ENCODE measurements around the gene CCDC33. TPM values are rescaled to one million over a fixed set of nuclear protein-coding genes. Genes with fewer than 3 reads are reported as not detected.
A peak's percentile ranks its signal among the peaks of the same experiment; 100 is the strongest.

Gene CCDC33
- total and polyA plus RNA-seq, 2 experiments from 2014 or later: 2.6 to 2.8 TPM

- Histone ChIP-seq H2AFZ (peak overlapping the region; percentile 99), H3K79me2 (replicated peaks; ENCODE audit: insufficient read depth) (no peaks in the 10 kb centered on the region), H3K4me1 (ENCODE audit: insufficient read depth) (peaks cover 12% of the 10 kb centered on the region), H3F3A (replicated peaks; ENCODE audit: low read depth) (no peaks in the 10 kb centered on the region; the same call in 1 of the 2 replicates), H3K27me3 (ENCODE audit: insufficient read depth) (no peaks in the 10 kb centered on the region), H4K20me1 (replicated peaks; ENCODE audit: insufficient read depth) (no peaks in the 10 kb centered on the region), H3K27ac (ENCODE audit: low read depth) (0 out of 2 replicates have a peak overlapping the region, but pooled peaks have one; percentile 59), H3K9me2 (ENCODE audit: insufficient read depth) (no peaks in the 10 kb centered on the region), H3K36me3 (ENCODE audit: insufficient read depth) (no peaks in the 10 kb centered on the region), H3K4me3 (peak overlapping the region; percentile 78), H3K4me2 (peak overlapping the region; percentile 94)
- TF ChIP-seq POLR2AphosphoS5 (IDR thresholded peaks at IDR 0.05; ENCODE audit: low read depth): peak; percentile 81
- no peak for TF ChIP-seq CREB1 (CRISPR knock-in tag; IDR thresholded peaks at IDR 0.05; ENCODE audit: low read depth)
- TF ChIP-seq, protein P1, sequence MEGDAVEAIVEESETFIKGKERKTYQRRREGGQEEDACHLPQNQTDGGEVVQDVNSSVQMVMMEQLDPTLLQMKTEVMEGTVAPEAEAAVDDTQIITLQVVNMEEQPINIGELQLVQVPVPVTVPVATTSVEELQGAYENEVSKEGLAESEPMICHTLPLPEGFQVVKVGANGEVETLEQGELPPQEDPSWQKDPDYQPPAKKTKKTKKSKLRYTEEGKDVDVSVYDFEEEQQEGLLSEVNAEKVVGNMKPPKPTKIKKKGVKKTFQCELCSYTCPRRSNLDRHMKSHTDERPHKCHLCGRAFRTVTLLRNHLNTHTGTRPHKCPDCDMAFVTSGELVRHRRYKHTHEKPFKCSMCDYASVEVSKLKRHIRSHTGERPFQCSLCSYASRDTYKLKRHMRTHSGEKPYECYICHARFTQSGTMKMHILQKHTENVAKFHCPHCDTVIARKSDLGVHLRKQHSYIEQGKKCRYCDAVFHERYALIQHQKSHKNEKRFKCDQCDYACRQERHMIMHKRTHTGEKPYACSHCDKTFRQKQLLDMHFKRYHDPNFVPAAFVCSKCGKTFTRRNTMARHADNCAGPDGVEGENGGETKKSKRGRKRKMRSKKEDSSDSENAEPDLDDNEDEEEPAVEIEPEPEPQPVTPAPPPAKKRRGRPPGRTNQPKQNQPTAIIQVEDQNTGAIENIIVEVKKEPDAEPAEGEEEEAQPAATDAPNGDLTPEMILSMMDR (conservative IDR thresholded peaks at IDR 0.05; ENCODE audit: low read depth in 2 of 2): peak; percentile 86 to 96
- TF ChIP-seq, protein P2, sequence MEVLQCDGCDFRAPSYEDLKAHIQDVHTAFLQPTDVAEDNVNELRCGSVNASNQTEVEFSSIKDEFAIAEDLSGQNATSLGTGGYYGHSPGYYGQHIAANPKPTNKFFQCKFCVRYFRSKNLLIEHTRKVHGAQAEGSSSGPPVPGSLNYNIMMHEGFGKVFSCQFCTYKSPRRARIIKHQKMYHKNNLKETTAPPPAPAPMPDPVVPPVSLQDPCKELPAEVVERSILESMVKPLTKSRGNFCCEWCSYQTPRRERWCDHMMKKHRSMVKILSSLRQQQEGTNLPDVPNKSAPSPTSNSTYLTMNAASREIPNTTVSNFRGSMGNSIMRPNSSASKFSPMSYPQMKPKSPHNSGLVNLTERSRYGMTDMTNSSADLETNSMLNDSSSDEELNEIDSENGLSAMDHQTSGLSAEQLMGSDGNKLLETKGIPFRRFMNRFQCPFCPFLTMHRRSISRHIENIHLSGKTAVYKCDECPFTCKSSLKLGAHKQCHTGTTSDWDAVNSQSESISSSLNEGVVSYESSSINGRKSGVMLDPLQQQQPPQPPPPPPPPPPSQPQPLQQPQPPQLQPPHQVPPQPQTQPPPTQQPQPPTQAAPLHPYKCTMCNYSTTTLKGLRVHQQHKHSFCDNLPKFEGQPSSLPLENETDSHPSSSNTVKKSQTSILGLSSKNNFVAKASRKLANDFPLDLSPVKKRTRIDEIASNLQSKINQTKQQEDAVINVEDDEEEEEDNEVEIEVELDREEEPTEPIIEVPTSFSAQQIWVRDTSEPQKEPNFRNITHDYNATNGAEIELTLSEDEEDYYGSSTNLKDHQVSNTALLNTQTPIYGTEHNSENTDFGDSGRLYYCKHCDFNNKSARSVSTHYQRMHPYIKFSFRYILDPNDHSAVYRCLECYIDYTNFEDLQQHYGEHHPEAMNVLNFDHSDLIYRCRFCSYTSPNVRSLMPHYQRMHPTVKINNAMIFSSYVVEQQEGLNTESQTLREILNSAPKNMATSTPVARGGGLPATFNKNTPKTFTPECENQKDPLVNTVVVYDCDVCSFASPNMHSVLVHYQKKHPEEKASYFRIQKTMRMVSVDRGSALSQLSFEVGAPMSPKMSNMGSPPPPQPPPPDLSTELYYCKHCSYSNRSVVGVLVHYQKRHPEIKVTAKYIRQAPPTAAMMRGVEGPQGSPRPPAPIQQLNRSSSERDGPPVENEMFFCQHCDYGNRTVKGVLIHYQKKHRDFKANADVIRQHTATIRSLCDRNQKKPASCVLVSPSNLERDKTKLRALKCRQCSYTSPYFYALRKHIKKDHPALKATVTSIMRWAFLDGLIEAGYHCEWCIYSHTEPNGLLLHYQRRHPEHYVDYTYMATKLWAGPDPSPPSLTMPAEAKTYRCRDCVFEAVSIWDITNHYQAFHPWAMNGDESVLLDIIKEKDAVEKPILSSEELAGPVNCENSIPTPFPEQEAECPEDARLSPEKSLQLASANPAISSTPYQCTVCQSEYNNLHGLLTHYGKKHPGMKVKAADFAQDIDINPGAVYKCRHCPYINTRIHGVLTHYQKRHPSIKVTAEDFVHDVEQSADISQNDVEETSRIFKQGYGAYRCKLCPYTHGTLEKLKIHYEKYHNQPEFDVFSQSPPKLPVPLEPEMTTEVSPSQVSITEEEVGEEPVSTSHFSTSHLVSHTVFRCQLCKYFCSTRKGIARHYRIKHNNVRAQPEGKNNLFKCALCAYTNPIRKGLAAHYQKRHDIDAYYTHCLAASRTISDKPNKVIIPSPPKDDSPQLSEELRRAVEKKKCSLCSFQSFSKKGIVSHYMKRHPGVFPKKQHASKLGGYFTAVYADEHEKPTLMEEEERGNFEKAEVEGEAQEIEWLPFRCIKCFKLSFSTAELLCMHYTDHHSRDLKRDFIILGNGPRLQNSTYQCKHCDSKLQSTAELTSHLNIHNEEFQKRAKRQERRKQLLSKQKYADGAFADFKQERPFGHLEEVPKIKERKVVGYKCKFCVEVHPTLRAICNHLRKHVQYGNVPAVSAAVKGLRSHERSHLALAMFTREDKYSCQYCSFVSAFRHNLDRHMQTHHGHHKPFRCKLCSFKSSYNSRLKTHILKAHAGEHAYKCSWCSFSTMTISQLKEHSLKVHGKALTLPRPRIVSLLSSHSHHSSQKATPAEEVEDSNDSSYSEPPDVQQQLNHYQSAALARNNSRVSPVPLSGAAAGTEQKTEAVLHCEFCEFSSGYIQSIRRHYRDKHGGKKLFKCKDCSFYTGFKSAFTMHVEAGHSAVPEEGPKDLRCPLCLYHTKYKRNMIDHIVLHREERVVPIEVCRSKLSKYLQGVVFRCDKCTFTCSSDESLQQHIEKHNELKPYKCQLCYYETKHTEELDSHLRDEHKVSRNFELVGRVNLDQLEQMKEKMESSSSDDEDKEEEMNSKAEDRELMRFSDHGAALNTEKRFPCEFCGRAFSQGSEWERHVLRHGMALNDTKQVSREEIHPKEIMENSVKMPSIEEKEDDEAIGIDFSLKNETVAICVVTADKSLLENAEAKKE (CRISPR knock-in tag; IDR thresholded peaks at IDR 0.05): no peak
- TF ChIP-seq NANOG (IDR thresholded peaks at IDR 0.05; ENCODE audit: borderline replicate concordance): no peak
- no peaks in the 10 kb centered on the region for H3K9me3 Mint-ChIP-seq
- H3K36me3 Mint-ChIP-seq (ENCODE audit: low read depth): no peaks in the 10 kb centered on the region
- peak overlapping the region; percentile 69 for H3K4me3 Mint-ChIP-seq
- H3K27me3 Mint-ChIP-seq (ENCODE audit: insufficient read depth, low read depth, poor library complexity): peaks cover 16% of the 10 kb centered on the region
- peaks cover 12% of the 10 kb centered on the region for H3K4me1 Mint-ChIP-seq
- no peak overlapping the region for H3K27ac Mint-ChIP-seq
- DNase-seq (ENCODE audit: low spot score) (peak; percentile 98), ATAC-seq (peak; percentile 92)
Measured at GRCh38 chr15:74373731-74374647, 137.9 kb downstream of the CCDC33 start.

Data from GM23338 (cell line).